AG04449 (cell line): ENCODE measurements around the gene LPAR5.

Experiments used
- CTCF ChIA-PET: fragments of 350-600 bp; formaldehyde crosslinking; extraction: SDS; loops from one replicate; lab custom pipeline; 2021; ENCODE audit warnings: antibody characterized with exemption; lab: Yijun Ruan, JAX
- POLR2A ChIA-PET: fragments of 400-600, 350-600 bp; formaldehyde crosslinking; extraction: SDS; loops from one replicate; lab custom pipeline; 2020; ENCODE audit warnings: antibody characterized with exemption, inconsistent platforms; lab: Yijun Ruan, JAX
- DNase-seq: peaks from one replicate; pipeline ENCODE4 v3.0.0-alpha.2; 2010; ENCODE audit warnings: low read depth, low spot score
- H3K4me3 ChIP-seq: 2 replicates; pipeline ENCODE4 v1.5.1; 2011; ENCODE audit warnings: low read depth, mild to moderate bottlenecking, control low read depth, low read length
- CTCF ChIP-seq: IDR thresholded peaks from one replicate; pipeline ENCODE4 v1.5.1; 2011; ENCODE audit warnings: mild to moderate bottlenecking, moderate library complexity, low read length, control low read depth, inconsistent platforms; ENCODE audit not compliant: insufficient read depth; ENCODE audit errors: missing control alignments

The LPAR5 gene

GRCh38 chr12:6643569-6644256 lies 8.0 kb upstream of the LPAR5 start:
- no peak for DNase-seq
- ChIA-PET POLR2A (no interaction called here), CTCF (interaction anchor here (1.2 to 3.6 kb wide), 5 partner anchors 12 to 110 kb away, joined by 3 to 24 read pairs (median 5); partner anchors contain the start of gene MLF2)
- TF ChIP-seq CTCF: no peak
- no peak overlapping the region for H3K4me3 ChIP-seq

GRCh38 chr12:6641131-6641530 lies 5.4 kb upstream of the LPAR5 start:
- TF ChIP-seq CTCF: no peak
- no peak overlapping the region for H3K4me3 ChIP-seq
- ChIA-PET POLR2A (no interaction called here), CTCF (interaction anchor here (1.1 kb wide), 1 partner anchor 112 kb away, joined by 3 read pairs; no protein-coding TSS in a partner anchor)
- DNase-seq: no peak

- no peak for TF ChIP-seq CTCF
- no peak overlapping the region for H3K4me3 ChIP-seq
- DNase-seq: no peak
- ChIA-PET CTCF (interaction anchor here (1.1 kb wide), 1 partner anchor 113 kb away, joined by 3 read pairs; no protein-coding TSS in a partner anchor), POLR2A (interaction anchor here (0.5 kb wide), 1 partner anchor 91 kb away, joined by 3 read pairs; no protein-coding TSS in a partner anchor)
These were observed 4.7 kb upstream of the LPAR5 start for GRCh38 chr12:6640497-6640896.

- ChIA-PET POLR2A (no interaction called here), CTCF (no interaction called here)
- H3K4me3 ChIP-seq: no peak overlapping the region
- no peak for DNase-seq
- no peak for TF ChIP-seq CTCF
These were observed 3.5 kb upstream of the LPAR5 start for GRCh38 chr12:6639151-6639801.

GRCh38 chr12:6638305-6638704 lies 2.5 kb upstream of the LPAR5 start:
- no peak overlapping the region for H3K4me3 ChIP-seq
- TF ChIP-seq CTCF: no peak
- POLR2A ChIA-PET: no interaction called here
- CTCF ChIA-PET: no interaction called here
- DNase-seq: no peak

- ChIA-PET CTCF (interaction anchor here (2.5 kb wide), 1 partner anchor 15 kb away, joined by 8 read pairs; no protein-coding TSS in a partner anchor), POLR2A (interaction anchor here (0.5 kb wide), 1 partner anchor 200 kb away, joined by 3 read pairs; no protein-coding TSS in a partner anchor)
- TF ChIP-seq CTCF: no peak
- no peak overlapping the region for H3K4me3 ChIP-seq
- DNase-seq: no peak
These were observed 344 bp downstream of the LPAR5 start for GRCh38 chr12:6635375-6635855.
